Fibroblast of villous mesenchyme (primary cell): Measurements from ENCODE around the gene SRD5A2. TPM values are rescaled to one million over a fixed set of nuclear protein-coding genes. Genes with fewer than 3 reads are reported as not detected.

Source experiments
- DNase-seq: peaks from one replicate; pipeline ENCODE4 v3.0.0-alpha.2; 2010; ENCODE audit warnings: low read depth
- H3K4me3 ChIP-seq: 2 replicates; pipeline ENCODE4 v1.5.1; 2011; ENCODE audit warnings: low read depth, mild to moderate bottlenecking, low read length
- CTCF ChIP-seq: IDR thresholded peaks from 2 replicates; pipeline ENCODE4 v1.5.1; 2012; ENCODE audit warnings: low read depth, mild to moderate bottlenecking, low read length; ENCODE audit not compliant: insufficient read depth
- total RNA-seq: library from RNA; depleted of rRNA; stranded (reverse); fragments of >200 nt; gene quantifications from 2 replicates; pipeline ENCODE4 v1.2.3, GENCODE V29; 2012

The SRD5A2 gene, protein sequence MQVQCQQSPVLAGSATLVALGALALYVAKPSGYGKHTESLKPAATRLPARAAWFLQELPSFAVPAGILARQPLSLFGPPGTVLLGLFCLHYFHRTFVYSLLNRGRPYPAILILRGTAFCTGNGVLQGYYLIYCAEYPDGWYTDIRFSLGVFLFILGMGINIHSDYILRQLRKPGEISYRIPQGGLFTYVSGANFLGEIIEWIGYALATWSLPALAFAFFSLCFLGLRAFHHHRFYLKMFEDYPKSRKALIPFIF
- under 0.01 TPM in 1 of 2 replicates, not detected in the other for total RNA-seq

GRCh38 chr2:31580321-31581117 lies at the start of gene SRD5A2:
TSS of gene SRD5A2 (minus strand) at chr2:31580938. CDS start at chr2:31580900, 38 bp downstream.
- no peak for TF ChIP-seq CTCF
- no peak for DNase-seq
- H3K4me3 ChIP-seq: no peak within 1 kb of the TSS

DNA sequence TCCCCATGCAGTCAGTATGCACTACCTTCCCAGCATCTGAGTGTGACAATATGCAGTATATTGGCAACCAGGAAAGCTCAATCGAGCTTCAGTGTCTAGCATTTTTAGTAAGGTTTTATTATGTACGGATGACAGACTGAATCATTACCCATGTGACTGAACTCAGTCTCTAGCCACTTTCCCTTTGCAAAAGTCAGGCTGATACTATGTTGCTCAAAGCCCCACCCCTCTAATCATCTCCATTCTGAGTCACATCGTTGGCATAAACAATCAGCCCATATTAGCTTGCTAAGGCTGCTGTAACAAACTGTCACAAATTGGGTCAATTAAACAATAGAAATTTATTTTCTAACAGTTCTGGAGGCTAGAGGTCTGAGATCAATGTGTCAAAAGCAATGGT lies 25.8 kb upstream of the SRD5A2 start:
- no peak overlapping the region for H3K4me3 ChIP-seq
- no peak for DNase-seq
- TF ChIP-seq CTCF: no peak

- TF ChIP-seq CTCF: no peak
- DNase-seq: no peak
- no peak overlapping the region for H3K4me3 ChIP-seq
These were observed 18.0 kb upstream of the SRD5A2 start for GRCh38 chr2:31598694-31599093.

GRCh38 chr2:31586230-31586629 lies 5.5 kb upstream of the SRD5A2 start:
- TF ChIP-seq CTCF: no peak
- H3K4me3 ChIP-seq: no peak overlapping the region
- DNase-seq: no peak

DNA sequence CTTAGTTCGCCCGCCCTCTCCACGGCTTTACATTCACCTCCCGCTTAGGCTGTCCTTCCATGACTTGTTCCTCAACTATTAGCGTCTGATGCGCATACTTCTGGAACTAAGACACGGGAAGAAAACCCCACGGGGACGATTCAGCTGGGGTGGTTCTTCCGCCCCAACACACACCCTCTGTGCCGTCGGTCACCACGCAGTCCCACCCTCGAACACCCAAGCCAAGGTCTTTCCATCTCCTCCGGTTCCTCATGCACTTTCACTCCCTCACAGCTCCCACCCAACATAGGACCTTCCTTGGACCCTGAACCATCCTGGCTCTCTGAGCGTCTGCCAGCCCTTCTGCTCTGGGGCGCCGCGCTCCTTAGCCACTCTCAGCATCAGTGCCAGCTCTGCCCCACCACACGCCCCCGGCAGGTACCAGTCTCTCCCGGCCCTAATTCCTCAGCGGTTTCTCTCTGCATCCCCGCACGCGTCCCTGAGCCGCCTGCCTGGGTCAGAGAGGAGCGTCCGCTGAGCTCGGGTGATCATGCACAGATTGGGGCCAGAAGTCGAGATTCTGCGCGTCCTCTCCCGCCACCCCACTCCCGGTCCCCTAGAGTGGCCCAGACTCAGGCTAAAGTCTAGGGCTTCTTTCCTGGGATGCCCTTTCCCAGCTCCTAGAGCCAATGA lies 522 bp upstream of the SRD5A2 start:
- no peak overlapping the region for H3K4me3 ChIP-seq
- DNase-seq: no peak
- TF ChIP-seq CTCF: no peak

DNA sequence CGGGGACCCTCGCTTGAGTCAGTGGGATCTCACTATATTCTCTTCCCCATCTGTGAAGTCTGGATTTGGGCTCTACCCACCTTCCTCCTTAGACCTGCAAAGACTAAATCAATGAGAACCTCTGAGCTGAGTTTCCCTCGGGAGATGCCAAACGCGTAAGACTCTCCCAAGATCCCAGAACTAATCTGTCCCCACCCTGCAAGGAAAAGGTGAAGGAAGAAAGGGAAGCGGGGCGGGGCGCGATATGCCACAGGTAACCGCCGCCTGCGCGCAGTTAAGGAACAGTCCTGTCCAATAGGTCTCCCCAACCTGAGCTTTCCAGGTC lies 780 bp downstream of the SRD5A2 start:
- TF ChIP-seq CTCF: no peak
- no peak overlapping the region for H3K4me3 ChIP-seq

More for the DNA sequence above, 780 bp downstream of the SRD5A2 start:
- no peak for DNase-seq
